Activated CD4-positive, alpha-beta T cell treated with anti-CD3 and anti-CD28 coated beads for 24 hours (primary cell): Measurements from ENCODE around the gene COA4.
"Not testable (repeated sequence)": the region's sequence is repeated elsewhere in the genome, so short reads cannot be mapped to it uniquely, and the experiment has no call there.

Experiments used
- DNase-seq, 2 donors: peaks; one replicate each; pipeline ENCODE4 v3.0.0-alpha.2; 2020; ENCODE audit warnings: low read depth in 2 of 2

The COA4 gene

DNA sequence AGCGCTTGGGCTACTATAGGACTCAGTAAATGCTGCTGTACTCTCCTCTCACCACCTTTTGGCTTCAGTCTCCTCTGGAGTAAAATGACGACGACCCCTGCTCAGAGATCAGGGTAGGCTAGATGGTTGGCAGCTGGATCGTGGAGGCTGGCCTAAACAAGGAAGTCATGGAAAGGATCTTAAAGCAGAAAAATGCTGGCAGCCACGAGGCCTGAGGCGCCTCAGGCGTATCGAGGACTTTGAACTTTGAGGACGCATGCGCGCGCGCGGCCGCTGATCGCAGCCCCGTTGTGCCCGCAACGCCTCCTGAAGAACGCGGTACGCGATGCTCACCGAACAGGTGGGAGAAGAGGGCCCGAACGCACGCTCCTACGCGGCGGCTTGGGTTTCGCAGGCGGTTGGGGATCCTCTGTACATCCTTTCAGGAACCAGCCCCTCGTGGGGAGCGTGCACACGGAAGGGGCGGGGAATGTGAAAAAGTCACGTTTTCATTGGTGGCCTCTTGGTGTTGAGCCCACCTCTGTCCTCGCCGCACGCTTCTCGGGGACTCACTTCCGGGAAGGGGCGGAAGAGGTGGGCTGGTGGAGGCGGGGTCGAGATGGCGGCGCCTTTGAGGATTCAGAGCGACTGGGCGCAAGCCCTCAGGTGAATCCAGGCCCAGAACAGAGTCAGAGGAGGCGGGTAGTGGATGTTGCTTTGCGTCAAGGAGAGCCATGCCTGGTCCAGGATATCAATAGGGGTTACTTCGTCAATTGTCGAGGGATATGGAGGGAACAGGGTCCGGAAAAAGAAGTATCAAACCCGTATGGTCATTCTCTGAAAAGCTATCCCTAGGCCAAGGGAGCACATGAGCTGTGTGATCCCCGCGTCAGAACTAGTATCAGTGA lies at the start of gene COA4, which contains the start of gene PAAF1:
Gene COA4, minus strand, starts transcription at position 423 of the 887 bp plus-strand sequence. CDS start 3,468 bp downstream, outside the sequence.
Gene PAAF1, plus strand, starts transcription at position 576 of the 887 bp plus-strand sequence. Its CDS starts 23 bp downstream, at position 599.
- peak; percentile 90 to 91 for DNase-seq

DNA sequence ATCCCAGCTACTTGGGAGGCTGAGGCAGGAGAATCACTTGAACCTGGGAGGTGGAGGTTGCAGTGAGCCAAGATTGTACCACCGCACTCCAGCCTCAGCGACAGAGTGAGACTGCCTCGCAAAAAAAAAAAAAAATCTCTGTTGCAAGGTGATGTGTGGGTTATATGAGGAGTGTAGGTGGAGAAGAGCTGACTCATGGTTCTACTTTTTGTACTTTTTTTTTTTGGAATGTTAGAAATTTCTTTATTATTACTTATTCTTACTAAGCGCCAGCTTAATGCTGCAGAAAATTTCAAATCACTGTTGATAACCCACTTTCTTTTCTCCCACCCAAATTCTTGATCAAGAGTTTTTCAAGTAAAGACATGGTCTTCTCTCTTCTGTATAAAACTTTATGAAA lies 44.5 kb upstream of the COA4 start:
- DNase-seq, result no peak

DNA sequence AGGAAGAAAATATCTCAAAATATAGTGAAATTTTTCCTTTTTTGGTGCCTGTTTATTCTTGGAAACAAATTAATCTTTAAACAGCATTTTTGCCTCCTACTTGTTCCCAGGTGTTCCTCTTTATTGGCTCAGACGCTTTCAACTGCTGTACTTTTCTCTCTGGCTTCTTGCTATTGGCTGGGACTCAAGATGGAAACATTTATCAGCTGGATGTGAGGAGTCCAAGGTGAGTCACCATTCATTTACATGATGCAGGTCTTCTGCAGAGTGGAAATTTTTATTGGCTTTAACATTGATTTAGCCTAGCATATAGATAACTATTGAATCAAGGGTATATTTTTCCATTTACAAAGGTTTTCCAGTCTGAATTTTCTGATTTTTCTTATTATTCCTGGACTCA lies 39.8 kb upstream of the COA4 start:
- no peak for DNase-seq

DNA sequence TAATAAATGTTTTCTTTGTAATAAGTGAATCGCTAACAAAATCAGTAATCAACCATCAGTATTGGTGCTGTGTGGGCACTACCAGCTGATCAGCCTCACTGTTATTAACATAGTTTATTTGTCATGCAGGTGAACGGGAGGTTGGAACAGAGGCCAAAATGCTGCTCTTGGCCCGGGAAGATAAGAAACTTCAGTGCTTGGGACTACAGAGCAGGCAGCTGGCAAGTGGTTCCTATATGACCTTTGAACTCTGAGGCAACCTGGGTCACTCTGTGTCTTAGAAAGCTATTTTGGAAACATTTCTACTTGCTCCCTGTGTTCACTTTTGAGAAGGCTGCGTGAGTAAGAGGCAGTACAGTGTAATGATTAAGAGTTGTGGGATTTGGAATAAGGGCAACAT lies 37.6 kb upstream of the COA4 start:
- no peak for DNase-seq

DNA sequence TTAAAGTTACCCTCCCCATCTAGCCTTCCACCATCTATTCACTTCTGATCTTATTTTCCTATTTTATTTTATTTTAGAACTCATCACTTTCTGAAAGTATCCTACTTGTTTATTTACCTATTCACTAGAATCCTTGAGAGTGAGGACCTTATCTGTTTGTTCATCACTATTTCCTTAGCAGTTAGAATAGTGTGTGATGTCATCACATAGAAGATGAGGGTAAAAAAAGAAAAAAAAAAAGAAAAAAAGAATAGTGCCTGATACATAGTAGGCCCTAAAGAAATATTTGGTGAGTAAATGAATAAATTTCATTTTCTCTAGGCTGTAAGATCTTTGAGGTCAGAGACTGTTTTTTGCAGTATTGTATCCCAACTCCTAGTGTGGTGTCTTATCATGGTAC lies 36.8 kb upstream of the COA4 start:
- no peak for DNase-seq

DNA sequence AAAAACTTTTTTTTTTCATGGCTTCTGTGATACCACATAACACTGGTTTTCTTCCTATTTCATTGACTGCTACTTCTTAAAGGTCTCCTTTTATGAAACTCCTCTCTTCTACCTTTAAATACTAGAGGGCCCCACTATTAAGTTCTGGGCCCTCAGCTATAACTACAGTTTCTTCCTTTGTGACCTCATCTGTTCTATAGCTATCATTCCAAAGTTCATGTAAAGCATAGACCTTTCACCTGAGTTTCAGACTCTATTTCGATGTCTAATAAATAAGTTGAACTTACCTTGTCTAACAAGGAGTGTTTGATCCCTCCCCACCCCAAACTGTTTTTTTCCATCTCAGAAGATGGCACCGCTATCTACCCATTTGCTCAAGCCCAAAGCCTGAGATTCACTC lies 35.4 kb upstream of the COA4 start:
- no peak for DNase-seq

DNA sequence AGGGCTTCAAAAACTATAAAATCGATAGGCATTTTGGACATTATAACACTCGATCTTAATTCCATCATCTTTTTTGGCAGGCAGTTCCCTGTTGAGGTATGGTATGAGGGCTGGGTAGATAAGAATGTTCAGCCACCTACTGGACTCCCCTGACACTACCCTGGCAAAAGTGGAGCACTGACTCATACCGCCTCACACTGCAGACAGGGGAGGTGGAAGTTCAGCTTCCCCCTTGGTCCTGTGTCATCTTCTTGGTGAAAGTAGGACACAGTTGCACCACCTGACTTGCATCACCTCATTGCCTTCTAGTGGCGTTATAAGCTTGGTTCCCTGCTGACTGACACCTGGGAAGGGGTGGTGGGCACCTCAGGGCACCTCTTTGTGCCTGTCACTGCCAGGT lies 30.5 kb upstream of the COA4 start:
- no peak for DNase-seq

DNA sequence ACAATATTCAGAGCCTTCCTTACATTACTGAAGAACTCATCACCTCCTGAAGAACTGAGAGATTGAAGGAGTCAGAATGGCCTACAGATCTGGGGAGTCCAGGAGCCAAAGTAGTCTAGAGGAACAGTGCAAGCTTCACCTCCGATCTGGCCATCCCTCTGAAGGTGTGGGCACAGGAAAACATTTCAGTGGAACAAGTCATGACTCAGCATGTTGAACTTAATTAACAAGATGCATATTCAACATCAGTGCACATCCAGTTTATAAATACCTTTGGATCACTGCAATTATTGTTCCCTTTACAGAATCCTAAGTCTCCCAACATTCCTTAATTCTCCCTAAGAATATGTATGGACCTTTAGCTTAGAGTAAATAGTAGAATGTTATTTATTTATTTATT lies 25.7 kb upstream of the COA4 start:
- DNase-seq, result no peak

DNA sequence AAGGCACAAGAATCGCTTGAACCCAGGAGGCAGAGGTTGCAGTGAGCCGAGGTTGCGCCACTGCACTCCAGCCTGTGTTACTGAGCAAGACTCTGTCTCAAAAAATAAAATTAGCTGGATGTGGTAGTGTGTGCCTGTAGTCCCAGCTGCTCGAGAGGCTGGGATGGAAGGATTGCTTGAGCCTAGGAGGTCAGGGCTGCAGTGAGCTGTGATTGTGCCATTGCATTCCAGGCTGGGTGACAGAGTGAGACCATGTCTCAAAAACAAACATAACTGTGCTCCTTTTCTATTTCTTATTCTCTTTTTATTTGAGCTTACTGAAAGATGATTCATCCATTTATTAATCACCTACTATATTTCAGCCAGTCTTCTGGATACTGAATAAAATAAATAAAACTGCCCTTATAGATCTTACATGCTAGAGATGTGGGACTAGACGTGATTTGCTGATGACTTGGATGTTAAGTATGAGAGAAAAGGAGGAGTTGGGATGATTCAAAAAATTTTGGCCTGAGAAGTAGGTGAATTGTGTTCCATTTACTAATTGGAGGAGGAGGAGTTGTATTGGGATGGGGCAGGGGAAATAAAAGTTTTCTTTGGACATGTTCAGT lies 18.2 kb upstream of the COA4 start:
- no peak for DNase-seq

DNA sequence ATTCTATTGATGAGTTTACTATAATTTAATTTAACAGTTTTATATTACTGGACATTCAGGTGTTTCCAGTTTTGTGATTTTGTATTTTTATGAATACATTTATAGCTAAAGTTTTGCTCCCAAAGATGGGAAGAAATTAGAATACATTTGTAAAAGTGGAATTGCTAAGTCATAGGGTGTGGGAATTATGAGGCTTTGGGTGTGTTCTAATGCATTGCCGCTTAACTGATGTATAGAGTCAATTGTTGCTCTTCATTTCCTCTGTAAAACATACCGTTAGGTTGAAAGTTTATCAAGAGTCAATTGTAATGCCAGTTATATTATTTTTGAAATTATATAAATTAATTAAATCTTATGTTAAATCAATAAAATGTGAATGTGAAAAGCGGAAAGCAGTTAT lies 16.4 kb upstream of the COA4 start:
- DNase-seq, result no peak

DNA sequence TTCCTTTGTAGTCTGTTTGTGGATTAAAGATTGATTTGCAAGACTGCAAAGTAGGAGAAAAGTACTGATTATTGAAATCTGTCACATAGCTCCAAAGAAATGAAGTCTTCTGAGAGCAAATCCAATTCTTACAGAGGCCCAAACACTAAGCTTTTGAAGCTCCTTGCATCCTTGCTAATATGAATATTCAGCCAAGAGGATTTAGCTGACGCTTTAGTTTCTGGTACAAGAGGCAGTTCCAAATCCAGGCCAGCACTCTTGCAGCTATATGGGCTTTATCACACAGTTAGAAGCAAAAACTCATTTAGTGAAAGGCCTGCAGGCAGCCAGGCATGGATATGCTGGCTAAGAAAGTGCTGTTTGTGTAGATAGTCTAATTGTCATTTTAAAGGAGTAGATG lies 12.9 kb upstream of the COA4 start:
- DNase-seq, result no peak

DNA sequence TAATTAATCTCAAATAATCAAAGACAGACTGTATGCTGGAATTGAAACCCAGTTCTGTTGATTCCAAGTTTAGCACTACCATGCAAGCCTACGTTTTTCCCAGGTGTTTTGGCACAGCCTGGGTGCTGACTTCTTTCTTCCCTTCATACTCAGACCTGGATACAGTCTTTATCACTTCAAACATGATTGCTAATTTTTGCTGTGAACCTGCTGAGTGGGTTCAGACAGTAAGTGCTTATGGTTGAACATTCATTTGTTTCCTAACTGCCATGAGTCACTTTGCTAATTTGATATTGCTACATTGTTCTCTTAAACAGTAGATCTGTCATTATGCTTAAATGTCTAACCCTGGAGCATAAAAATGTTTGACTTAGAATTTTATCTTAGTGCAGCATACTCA lies 12.4 kb upstream of the COA4 start:
- no peak for DNase-seq

DNA sequence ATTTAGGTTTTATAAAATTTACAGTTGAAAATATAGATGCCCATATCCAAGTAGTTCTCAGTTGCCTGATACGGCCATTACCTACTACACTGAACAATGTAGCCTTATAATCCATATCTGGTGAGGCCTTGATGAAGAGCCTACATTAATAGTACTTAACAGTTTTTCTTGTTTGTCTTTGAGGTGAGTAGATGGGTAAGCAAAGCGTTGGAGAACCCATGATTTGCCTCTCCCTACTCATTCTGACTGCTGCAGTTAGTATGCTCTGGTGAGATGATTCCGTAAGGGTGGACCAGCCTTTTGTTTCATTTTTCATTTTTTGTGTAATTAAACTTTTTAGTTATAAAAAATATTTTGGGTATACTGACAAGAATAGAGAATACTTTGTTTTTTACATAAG lies 11.6 kb upstream of the COA4 start:
- no peak for DNase-seq

DNA sequence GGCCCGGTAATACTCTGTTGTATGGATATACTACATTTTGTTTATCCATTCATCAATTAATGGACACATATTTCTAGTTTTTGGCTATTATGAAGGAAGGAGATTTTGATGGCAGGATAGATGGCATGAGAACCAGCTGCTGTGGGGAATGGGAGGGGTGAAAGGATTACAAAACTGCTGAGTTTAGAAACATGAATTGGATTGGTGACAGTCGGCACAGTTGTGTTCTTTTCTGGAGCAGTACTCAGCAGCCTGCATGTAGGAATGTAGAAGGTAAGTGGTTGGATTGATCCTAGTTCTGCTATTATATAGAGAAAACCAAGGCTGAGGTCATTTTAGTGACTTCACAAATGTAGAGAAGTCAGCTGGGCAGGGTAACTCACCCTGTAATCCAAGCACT lies 7.2 kb upstream of the COA4 start:
- no peak for DNase-seq

DNA sequence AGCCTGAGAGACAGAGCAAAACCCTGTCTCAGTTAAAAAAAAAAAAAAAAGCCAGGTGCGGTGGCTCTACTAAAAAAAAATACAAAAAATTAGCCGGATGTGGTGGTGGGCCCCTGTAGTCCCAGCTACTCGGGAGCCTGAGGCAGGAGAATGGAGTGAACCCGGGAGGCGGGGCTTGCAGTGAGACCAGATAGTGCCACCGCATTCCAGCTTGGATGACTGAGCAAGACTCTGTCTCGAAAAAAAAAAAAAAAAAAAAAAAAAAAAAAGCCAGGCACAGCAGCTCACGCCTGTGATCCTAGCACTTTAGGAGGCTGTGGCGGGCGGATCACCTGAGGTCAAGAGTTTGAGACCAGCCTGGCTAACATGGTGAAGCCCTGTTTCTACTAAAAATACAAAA lies 3.8 kb upstream of the COA4 start:
- DNase-seq, result not testable (repeated sequence)

DNA sequence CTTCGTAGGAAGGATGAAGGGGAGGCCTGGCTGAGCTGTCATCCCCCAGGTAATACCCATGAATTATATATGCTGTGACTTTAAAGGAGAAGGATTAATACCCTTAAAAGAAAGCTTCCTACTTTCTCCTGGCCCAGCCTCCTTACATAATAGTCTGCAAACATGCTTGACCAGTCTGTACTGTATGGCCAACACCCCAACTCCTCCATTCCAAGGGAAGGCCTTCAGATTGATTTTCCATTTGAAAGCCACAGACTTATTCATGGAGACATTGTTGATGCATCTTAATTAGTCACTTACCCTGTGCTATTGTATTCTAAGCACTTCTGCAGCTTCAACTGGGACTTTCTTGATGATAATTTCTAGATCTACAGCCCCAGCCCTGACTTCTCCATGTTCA lies 2.1 kb upstream of the COA4 start:
- DNase-seq, result no peak

DNA sequence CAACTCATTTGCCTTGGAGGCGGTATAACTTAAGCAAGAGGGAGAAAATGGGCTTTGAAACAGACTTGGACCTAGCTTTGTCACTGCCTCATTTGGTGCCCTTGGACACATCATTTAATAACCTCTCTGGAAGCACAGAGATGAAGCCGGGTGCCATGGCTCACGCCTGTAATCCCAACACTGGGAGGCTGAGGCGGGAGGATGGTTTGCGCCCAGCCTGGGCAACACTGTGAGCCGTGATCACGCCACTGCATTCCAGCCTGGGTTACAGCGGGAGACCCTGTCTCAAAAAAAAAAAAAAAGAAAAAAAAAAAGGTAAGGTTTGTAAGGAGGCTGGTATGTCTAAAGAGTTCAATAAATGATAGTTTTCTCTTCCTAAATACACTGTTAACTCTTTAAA lies 806 bp downstream of the COA4 start:
- no peak for DNase-seq

DNA sequence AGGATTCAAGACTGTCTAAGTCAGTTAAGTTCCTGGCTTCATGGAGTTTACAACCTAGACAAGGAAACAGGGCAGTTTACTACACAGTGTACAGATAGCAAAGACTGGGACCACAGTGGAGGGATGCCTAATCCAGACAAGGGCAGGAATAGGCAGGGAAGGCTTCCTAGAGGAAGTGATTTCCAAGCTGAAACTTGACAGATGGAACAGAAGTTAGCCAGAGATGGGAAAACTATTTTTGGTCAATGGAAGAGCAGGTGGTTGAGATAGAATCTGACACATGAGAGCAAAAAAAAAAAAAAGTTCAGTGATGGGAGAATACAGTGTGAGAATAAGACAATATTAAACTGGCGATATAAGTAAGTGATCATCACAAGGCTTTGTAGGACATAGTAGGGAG lies 1.3 kb downstream of the COA4 start:
- no peak for DNase-seq

DNA sequence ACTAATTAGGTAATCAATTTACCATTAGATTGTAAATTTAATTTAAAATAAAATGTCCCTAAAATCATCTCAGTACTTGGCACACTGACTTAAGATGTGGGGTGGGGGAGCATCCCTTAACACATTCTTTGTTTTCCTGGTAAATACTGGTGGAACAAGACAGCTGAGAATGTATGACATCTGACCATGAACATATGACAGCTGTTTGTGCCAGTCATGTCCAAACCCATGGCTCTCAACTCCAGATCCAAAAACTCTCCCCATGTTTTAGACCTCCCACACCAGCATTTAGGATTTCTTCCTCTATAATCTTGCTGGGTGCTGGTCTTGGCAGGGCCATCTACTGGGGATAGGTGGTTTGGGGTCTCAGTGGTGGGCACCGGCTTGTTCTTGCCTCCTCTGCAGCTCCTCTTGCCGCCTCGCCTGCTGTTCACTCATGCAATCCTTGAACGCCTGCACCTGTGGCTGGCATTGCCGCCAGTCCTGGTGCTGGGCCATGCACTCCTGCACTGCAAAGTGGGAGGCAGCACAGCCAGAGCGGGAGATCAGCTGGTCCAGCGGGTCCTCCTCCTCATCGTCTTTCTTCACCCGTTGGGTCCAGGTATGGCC lies 3.8 kb downstream of the COA4 start:
- DNase-seq, result no peak

DNA sequence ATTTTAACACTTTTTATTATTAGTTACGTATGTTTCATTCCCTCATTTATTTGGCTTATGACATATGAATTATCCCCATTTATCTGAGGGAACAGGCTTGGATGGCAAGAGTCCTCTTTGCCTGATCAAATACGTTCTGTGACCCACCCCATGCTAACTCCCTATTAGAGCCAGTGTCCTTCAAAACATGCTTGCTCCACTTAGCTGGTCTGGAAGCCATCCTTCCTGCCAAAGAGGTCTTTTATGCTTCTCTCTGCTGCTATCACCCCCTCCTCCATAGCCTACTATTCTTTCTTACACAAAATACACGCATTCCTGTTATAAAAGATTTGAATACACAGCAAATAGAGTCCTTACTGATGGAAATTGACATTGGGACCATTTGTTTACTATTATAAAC lies 6.4 kb downstream of the COA4 start:
- no peak for DNase-seq

DNA sequence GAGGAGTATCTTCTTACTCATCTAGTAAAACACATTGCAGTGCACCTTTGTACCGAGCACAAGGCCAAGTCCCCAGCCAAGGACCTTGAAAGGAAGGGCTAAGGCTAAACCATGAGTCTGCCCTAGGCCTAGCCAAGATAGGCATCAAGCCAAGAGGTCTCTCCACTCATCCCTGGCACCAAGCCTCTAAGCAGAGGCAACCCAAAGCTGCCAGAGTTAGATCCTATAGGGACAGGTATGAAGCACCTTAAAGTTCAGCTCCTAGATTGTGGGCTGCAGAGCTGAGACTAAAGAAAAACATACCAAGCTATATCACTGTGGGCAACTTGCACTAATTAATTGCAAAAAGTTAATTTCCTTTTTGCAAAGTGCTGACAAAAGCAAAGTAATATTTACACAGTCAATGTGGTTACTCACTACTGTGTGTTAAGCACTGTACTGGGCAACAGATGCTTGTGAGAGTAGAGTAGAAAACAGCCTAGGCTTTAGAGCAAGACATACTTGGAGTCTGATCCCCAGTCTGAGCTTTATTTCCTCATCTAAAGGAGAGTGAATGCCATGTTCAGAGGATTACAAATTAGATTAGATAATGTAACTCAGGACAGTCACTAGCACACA lies 7.2 kb downstream of the COA4 start:
- DNase-seq, result no peak

DNA sequence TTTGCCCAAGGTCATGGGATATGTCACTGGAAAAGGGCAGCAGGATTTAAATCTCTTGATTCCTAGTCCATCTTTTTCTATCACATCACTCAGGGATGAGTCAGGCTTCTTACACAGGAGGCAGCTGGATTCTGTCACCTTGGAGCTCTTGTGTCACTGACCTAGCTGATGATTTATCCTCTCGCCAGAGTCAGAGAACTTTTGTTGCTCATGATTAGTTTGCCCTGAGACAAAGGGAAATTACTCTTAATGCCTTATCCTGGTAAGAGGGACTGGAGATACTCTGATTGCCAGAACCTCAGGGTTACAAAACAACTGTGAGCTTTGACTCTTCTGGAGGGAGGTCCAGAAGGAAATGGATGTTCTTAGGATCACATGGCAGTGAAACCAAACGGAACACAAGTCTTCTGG lies 10.1 kb downstream of the COA4 start:
- no peak for DNase-seq
